WTC11 (cell line): ENCODE measurements around the gene CNOT8. TPM values are rescaled to one million over a fixed set of nuclear protein-coding genes. Genes with fewer than 3 reads are reported as not detected.

Source experiments
- ATAC-seq: fragments of 200-7000 bp; cut with Tn5 transposase; 2 replicates; pipeline ENCODE4 v1.10.0; 2021; ENCODE audit warnings: mild to moderate bottlenecking, moderate library complexity
- CTCF ChIA-PET: fragments of 300-600 bp; sonication (Branson Sonifier 250); formaldehyde crosslinking; loops from one replicate; lab custom pipeline; 2021; ENCODE audit warnings: antibody characterized with exemption; lab: Charles Lee
- POLR2A ChIA-PET: fragments of 350-600 bp; sonication (Branson Sonifier 250); formaldehyde crosslinking; loops from one replicate; lab custom pipeline; 2021; ENCODE audit warnings: antibody characterized with exemption; lab: Charles Lee
- DNase-seq: peaks from one replicate; pipeline ENCODE4 v3.0.0; 2021; ENCODE audit warnings: low spot score
- H3K27ac Mint-ChIP-seq: 2 replicates; pipeline ENCODE4 v1.8.0; 2021; ENCODE audit warnings: mixed read lengths
- H3K27me3 Mint-ChIP-seq: 2 replicates; pipeline ENCODE4 v1.8.0; 2021; ENCODE audit warnings: low read depth, mild to moderate bottlenecking, moderate library complexity, mixed read lengths
- H3K36me3 Mint-ChIP-seq: 2 replicates; pipeline ENCODE4 v1.8.0; 2021; ENCODE audit warnings: mixed read lengths
- H3K4me1 Mint-ChIP-seq: 2 replicates; pipeline ENCODE4 v1.8.0; 2022; ENCODE audit warnings: mixed read lengths
- H3K4me3 Mint-ChIP-seq: 2 replicates; pipeline ENCODE4 v1.8.0; 2021; ENCODE audit warnings: mild to moderate bottlenecking, moderate library complexity, mixed read lengths
- H3K9me3 Mint-ChIP-seq: 2 replicates; pipeline ENCODE4 v1.8.0; 2021; ENCODE audit warnings: mixed read lengths
- HMGA2 ChIP-seq: fragments of 250-450 bp; sonication (Bioruptor Pico); IDR thresholded peaks from 2 replicates; pipeline ENCODE4 v1.4.0; 2021; ENCODE audit warnings: mild to moderate bottlenecking, moderate library complexity
- JUN ChIP-seq: sonication (generic); formaldehyde crosslinking; IDR thresholded peaks from 2 replicates; pipeline ENCODE4 v1.8.0; 2023; ENCODE audit warnings: mild to moderate bottlenecking, missing genetic modification reagents
- NFYB ChIP-seq: sonication (generic); formaldehyde crosslinking; conservative IDR thresholded peaks from 2 replicates; pipeline ENCODE4 v1.8.0; 2022; ENCODE audit warnings: low read depth, missing genetic modification reagents
- RELA ChIP-seq: sonication (generic); formaldehyde crosslinking; IDR thresholded peaks from 2 replicates; pipeline ENCODE4 v1.8.1; 2022; ENCODE audit warnings: missing genetic modification reagents, mild to moderate bottlenecking, borderline replicate concordance
- SOX15 ChIP-seq: fragments of 250-450 bp; sonication (Bioruptor Pico); IDR thresholded peaks from 2 replicates; pipeline ENCODE4 v1.9.0; 2021; ENCODE audit warnings: mild to moderate bottlenecking
- SP1 ChIP-seq: sonication (generic); formaldehyde crosslinking; conservative IDR thresholded peaks from 2 replicates; pipeline ENCODE4 v1.8.1; 2022; ENCODE audit warnings: missing genetic modification reagents
- ZBTB21 ChIP-seq: sonication (generic); formaldehyde crosslinking; IDR thresholded peaks from 2 replicates; pipeline ENCODE4 v1.8.1; 2023; ENCODE audit warnings: mild to moderate bottlenecking, missing genetic modification reagents, borderline replicate concordance
- ZNF121 ChIP-seq: sonication (generic); formaldehyde crosslinking; IDR thresholded peaks from 2 replicates; pipeline ENCODE4 v1.8.0; 2023; ENCODE audit warnings: missing genetic modification reagents
- total RNA-seq: library from RNA; stranded (reverse); gene quantifications from 3 replicates; pipeline ENCODE4 v1.2.3, GENCODE V29; 2021
- TF ChIP-seq, protein P1 (sequence below): sonication (generic); formaldehyde crosslinking; IDR thresholded peaks from 2 replicates; pipeline ENCODE4 v1.8.0; 2023; ENCODE audit warnings: mild to moderate bottlenecking, missing genetic modification reagents
- TF ChIP-seq, protein P2 (sequence below): sonication (generic); formaldehyde crosslinking; IDR thresholded peaks from 2 replicates; pipeline ENCODE4 v1.8.1; 2022; ENCODE audit warnings: low read depth, mild to moderate bottlenecking, moderate library complexity, missing genetic modification reagents, borderline replicate concordance
- TF ChIP-seq, protein P3 (sequence below): sonication (generic); formaldehyde crosslinking; conservative IDR thresholded peaks from 2 replicates; pipeline ENCODE4 v1.8.1; 2023; ENCODE audit warnings: mild to moderate bottlenecking, low read depth, missing genetic modification reagents, moderate library complexity
- TF ChIP-seq, protein P4 (sequence below): sonication (generic); formaldehyde crosslinking; IDR thresholded peaks from 2 replicates; pipeline ENCODE4 v1.8.0; 2023; ENCODE audit warnings: missing genetic modification reagents, mild to moderate bottlenecking, borderline replicate concordance
- TF ChIP-seq, protein P5 (sequence below): fragments of 250-450 bp; sonication (Bioruptor Pico); IDR thresholded peaks from 2 replicates; pipeline ENCODE4 v1.8.0; 2021; ENCODE audit warnings: mild to moderate bottlenecking

The CNOT8 gene
- total RNA-seq, 1 experiment from 2014 or later, result 58.6 TPM

DNA sequence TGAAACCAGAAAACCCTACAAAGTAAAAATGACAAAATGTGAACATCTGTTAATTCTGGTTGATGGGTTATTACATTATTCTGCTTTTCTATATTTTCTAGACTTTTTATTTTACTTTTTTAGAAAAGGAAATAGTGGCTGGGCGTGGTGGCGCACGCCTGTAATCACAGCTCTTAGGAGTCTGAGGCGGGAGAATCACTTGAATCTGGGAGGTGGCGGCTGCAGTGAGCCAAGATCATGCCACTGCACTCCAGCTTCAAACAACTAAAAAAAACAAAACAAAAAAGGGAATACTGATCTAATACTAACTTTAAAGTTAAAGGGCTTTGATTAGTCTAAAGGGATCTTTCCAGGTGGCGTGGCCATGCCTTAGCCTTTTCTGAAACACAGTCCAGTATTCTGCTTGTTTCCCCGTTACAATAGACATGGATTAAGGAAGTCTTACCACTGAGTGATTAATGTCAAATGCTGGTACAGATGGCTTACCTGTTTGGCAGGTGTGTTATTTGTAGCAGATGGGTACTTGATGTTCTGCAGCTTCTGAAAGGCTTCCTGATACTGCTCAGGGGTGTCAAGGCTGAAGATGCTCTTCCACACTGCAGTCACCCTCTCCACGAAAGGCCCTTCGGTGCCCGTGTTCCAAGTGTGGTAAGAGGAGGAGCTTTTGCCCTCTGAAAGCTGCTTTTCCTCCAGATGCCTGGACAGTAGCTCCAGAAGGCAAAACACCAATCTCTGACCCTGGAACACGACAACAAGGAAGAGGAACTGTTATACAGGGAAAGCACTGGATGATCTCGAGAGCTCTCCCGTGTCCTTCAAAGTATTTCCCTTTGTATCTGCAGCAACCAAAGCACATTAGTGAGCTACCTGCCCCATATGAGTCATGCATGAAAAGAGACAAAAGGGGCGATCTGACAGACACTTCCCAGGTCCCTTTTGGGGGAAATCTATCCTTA lies 37.5 kb downstream of the CNOT8 start:
- no peak for DNase-seq

DNA sequence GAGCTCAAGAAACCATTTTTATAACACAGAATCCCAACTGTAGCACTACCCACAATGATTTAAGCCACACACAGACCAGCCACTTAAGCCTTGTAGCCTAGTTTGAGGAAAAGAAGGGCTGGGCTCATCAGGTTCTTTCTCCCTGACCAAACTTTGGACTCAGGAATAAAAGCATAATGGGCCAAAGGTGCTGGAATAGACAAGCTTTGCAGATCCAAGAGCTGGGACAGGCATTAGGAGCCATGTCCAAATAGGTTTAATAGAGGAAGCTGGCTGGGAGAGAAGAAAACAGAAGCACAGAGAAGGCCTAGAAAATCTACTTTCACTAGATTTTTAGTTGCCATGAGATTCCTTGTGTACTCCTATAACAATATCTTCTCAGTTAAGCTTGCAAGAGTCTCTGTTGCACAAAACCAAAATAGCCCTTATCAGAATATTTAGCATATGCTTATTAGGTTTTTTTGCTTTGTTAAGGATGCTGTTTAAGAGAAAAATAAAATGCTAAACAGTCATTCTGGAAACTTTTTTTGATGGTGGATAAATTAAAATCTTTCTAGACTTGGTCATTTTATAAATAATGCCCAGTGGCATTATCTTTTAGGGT lies 38.2 kb downstream of the CNOT8 start:
- ChIA-PET POLR2A (no interaction called here), CTCF (no interaction called here)
- Mint-ChIP-seq H3K27me3 (no peaks in the 10 kb centered on the region), H3K4me3 (no peak overlapping the region), H3K27ac (no peak overlapping the region), H3K36me3 (peaks cover 82% of the 10 kb centered on the region), H3K4me1 (no peaks in the 10 kb centered on the region), H3K9me3 (no peaks in the 10 kb centered on the region)
- no peak for DNase-seq
- TF ChIP-seq RELA (CRISPR knock-in tag) (no peak), ZBTB21 (CRISPR knock-in tag) (no peak), SP1 (CRISPR knock-in tag) (no peak), NFYB (CRISPR knock-in tag) (no peak), SOX15 (CRISPR knock-in tag) (no peak), JUN (CRISPR knock-in tag) (no peak), ZNF121 (CRISPR knock-in tag) (no peak)
- TF ChIP-seq, protein P1, sequence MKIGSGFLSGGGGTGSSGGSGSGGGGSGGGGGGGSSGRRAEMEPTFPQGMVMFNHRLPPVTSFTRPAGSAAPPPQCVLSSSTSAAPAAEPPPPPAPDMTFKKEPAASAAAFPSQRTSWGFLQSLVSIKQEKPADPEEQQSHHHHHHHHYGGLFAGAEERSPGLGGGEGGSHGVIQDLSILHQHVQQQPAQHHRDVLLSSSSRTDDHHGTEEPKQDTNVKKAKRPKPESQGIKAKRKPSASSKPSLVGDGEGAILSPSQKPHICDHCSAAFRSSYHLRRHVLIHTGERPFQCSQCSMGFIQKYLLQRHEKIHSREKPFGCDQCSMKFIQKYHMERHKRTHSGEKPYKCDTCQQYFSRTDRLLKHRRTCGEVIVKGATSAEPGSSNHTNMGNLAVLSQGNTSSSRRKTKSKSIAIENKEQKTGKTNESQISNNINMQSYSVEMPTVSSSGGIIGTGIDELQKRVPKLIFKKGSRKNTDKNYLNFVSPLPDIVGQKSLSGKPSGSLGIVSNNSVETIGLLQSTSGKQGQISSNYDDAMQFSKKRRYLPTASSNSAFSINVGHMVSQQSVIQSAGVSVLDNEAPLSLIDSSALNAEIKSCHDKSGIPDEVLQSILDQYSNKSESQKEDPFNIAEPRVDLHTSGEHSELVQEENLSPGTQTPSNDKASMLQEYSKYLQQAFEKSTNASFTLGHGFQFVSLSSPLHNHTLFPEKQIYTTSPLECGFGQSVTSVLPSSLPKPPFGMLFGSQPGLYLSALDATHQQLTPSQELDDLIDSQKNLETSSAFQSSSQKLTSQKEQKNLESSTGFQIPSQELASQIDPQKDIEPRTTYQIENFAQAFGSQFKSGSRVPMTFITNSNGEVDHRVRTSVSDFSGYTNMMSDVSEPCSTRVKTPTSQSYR (CRISPR knock-in tag), result no peak
- TF ChIP-seq, protein P2, sequence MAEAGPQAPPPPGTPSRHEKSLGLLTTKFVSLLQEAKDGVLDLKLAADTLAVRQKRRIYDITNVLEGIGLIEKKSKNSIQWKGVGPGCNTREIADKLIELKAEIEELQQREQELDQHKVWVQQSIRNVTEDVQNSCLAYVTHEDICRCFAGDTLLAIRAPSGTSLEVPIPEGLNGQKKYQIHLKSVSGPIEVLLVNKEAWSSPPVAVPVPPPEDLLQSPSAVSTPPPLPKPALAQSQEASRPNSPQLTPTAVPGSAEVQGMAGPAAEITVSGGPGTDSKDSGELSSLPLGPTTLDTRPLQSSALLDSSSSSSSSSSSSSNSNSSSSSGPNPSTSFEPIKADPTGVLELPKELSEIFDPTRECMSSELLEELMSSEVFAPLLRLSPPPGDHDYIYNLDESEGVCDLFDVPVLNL (CRISPR knock-in tag), result no peak
- TF ChIP-seq, protein P3, sequence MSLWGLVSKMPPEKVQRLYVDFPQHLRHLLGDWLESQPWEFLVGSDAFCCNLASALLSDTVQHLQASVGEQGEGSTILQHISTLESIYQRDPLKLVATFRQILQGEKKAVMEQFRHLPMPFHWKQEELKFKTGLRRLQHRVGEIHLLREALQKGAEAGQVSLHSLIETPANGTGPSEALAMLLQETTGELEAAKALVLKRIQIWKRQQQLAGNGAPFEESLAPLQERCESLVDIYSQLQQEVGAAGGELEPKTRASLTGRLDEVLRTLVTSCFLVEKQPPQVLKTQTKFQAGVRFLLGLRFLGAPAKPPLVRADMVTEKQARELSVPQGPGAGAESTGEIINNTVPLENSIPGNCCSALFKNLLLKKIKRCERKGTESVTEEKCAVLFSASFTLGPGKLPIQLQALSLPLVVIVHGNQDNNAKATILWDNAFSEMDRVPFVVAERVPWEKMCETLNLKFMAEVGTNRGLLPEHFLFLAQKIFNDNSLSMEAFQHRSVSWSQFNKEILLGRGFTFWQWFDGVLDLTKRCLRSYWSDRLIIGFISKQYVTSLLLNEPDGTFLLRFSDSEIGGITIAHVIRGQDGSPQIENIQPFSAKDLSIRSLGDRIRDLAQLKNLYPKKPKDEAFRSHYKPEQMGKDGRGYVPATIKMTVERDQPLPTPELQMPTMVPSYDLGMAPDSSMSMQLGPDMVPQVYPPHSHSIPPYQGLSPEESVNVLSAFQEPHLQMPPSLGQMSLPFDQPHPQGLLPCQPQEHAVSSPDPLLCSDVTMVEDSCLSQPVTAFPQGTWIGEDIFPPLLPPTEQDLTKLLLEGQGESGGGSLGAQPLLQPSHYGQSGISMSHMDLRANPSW (CRISPR knock-in tag), result no peak
- TF ChIP-seq, protein P4, sequence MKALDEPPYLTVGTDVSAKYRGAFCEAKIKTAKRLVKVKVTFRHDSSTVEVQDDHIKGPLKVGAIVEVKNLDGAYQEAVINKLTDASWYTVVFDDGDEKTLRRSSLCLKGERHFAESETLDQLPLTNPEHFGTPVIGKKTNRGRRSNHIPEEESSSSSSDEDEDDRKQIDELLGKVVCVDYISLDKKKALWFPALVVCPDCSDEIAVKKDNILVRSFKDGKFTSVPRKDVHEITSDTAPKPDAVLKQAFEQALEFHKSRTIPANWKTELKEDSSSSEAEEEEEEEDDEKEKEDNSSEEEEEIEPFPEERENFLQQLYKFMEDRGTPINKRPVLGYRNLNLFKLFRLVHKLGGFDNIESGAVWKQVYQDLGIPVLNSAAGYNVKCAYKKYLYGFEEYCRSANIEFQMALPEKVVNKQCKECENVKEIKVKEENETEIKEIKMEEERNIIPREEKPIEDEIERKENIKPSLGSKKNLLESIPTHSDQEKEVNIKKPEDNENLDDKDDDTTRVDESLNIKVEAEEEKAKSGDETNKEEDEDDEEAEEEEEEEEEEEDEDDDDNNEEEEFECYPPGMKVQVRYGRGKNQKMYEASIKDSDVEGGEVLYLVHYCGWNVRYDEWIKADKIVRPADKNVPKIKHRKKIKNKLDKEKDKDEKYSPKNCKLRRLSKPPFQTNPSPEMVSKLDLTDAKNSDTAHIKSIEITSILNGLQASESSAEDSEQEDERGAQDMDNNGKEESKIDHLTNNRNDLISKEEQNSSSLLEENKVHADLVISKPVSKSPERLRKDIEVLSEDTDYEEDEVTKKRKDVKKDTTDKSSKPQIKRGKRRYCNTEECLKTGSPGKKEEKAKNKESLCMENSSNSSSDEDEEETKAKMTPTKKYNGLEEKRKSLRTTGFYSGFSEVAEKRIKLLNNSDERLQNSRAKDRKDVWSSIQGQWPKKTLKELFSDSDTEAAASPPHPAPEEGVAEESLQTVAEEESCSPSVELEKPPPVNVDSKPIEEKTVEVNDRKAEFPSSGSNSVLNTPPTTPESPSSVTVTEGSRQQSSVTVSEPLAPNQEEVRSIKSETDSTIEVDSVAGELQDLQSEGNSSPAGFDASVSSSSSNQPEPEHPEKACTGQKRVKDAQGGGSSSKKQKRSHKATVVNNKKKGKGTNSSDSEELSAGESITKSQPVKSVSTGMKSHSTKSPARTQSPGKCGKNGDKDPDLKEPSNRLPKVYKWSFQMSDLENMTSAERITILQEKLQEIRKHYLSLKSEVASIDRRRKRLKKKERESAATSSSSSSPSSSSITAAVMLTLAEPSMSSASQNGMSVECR (CRISPR knock-in tag), result no peak
- TF ChIP-seq, protein P5, sequence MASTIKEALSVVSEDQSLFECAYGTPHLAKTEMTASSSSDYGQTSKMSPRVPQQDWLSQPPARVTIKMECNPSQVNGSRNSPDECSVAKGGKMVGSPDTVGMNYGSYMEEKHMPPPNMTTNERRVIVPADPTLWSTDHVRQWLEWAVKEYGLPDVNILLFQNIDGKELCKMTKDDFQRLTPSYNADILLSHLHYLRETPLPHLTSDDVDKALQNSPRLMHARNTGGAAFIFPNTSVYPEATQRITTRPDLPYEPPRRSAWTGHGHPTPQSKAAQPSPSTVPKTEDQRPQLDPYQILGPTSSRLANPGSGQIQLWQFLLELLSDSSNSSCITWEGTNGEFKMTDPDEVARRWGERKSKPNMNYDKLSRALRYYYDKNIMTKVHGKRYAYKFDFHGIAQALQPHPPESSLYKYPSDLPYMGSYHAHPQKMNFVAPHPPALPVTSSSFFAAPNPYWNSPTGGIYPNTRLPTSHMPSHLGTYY (CRISPR knock-in tag), result no peak
- ATAC-seq, result no peak

More for the DNA sequence above, 37.5 kb downstream of the CNOT8 start:
- Mint-ChIP-seq H3K4me1 (no peaks in the 10 kb centered on the region), H3K27me3 (no peaks in the 10 kb centered on the region), H3K36me3 (peaks cover 84% of the 10 kb centered on the region), H3K9me3 (no peaks in the 10 kb centered on the region), H3K4me3 (no peak overlapping the region), H3K27ac (no peak overlapping the region)
- ChIA-PET CTCF (interaction anchor here (0.6 to 0.7 kb wide), 2 partner anchors 14 to 24 kb away, joined by 3 read pairs; no protein-coding TSS in a partner anchor), POLR2A (no interaction called here)
- ATAC-seq, result no peak
- TF ChIP-seq HMGA2 (CRISPR knock-in tag), result no peak
- no peak for TF ChIP-seq RELA (CRISPR knock-in tag)
